ENCODE measurements around the gene PNO1. TPM values are rescaled to one million over a fixed set of nuclear protein-coding genes. Genes with fewer than 3 reads are reported as not detected.

PNO1 gene
- total RNA-seq (10 to 100 TPM; 15.2 to 65.8 (median 21.4) TPM), polyA plus RNA-seq (10 to 100 TPM in 2 of 3 donors, 1 to 10 TPM in 1; 6.1 to 13.6 (median 11.8) TPM)
- long read RNA-seq, donor 1, partial matches to known transcripts, result 0 of 3 reads
- long read RNA-seq, donor 1, other reads (novel, unspliced or antisense), result 0 of 3 reads
- long read RNA-seq, donor 2, transcript PNO1-201 (7 exons, 2,286 nt), result major isoform, 5 of 6 reads
- long read RNA-seq, donor 2, partial matches to known transcripts, result 0 of 6 reads
- long read RNA-seq, donor 2, other reads (novel, unspliced or antisense), result 0 of 6 reads
- long read RNA-seq, donor 3, partial matches to known transcripts, result 0 of 1 reads
- long read RNA-seq, donor 3, other reads (novel, unspliced or antisense), result 0 of 1 reads
- long read RNA-seq, donor 4, result 0 reads
- long read RNA-seq, donor 5, transcript PNO1-201 (7 exons, 2,286 nt), result major isoform, 11 of 11 reads
- long read RNA-seq, donor 5, partial matches to known transcripts, result 0 of 11 reads
- long read RNA-seq, donor 5, other reads (novel, unspliced or antisense), result 0 of 11 reads
- long read RNA-seq, donor 6, result 0 reads
- long read RNA-seq, donor 7, transcript PNO1-201 (7 exons, 2,286 nt), result major isoform, 6 of 6 reads
- long read RNA-seq, donor 7, partial matches to known transcripts, result 0 of 6 reads
- long read RNA-seq, donor 7, other reads (novel, unspliced or antisense), result 0 of 6 reads
- long read RNA-seq, donor 8, transcript PNO1-201 (7 exons, 2,286 nt), result major isoform, 6 of 7 reads
- long read RNA-seq, donor 8, partial matches to known transcripts, result 0 of 7 reads
- long read RNA-seq, donor 8, other reads (novel, unspliced or antisense), result 0 of 7 reads
- long read RNA-seq, donor 9, transcript PNO1-201 (7 exons, 2,286 nt), result major isoform, 5 of 5 reads
- long read RNA-seq, donor 9, partial matches to known transcripts, result 0 of 5 reads
- long read RNA-seq, donor 9, other reads (novel, unspliced or antisense), result 0 of 5 reads
- long read RNA-seq, donor 10, partial matches to known transcripts, result 0 of 2 reads
- long read RNA-seq, donor 10, other reads (novel, unspliced or antisense), result 0 of 2 reads

DNA sequence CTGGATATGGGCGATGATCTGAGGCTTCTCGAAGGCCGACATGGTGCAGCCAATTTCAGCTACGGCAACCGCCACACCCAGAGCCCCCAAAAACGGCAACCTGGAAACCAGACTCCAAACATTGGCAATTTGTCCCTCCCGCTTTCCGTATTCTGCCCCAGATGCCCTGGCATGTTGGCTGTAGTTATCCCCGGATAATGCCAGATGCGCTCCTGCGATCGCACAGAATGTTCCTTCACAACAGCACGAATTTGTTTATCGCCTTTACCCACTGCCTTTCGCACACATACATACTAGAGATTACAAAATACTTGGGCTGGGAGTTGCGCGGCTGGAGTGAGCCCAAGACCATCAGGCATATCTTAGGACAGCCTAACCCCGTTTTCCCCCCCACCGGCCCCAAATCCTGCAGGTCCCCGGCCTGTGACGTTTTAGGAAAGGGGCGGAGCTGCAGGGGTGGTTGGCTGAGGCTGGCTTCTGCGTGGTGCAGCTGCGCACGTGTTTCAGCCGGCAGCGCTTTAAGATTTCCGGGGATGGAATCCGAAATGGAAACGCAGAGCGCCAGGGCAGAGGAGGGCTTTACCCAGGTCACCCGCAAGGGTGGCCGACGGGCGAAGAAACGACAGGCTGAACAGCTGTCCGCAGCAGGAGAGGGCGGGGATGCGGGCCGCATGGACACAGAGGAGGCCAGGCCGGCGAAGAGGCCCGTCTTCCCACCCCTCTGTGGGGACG, at the start of gene PNO1:
Gene PNO1, plus strand, starts transcription at position 487 of the 732 bp plus-strand sequence. Its CDS starts 47 bp downstream, at position 534.
- H3K36me3 ChIP-seq, result peaks cover 12 to 27% (median 25%) of the 10 kb centered on the region in 4 donors
- H3K4me1 ChIP-seq, result peaks cover 22 to 48% (median 39%) of the 10 kb centered on the region in 4 donors
- H3K27me3 ChIP-seq, result no peaks in the 10 kb centered on the region
- 0 to 1% (median 0%) methylated on average over 30 to 44 of the region's 44 CpGs for WGBS, 5 donors
- TF ChIP-seq POLR2AphosphoS5 (IDR thresholded peaks at IDR 0.05) (peak; percentile 44 to 83 (median 61)), POLR2A (IDR thresholded peaks at IDR 0.05) (no peak), EP300 (IDR thresholded peaks at IDR 0.05) (no peak)
- TF ChIP-seq, protein P1, sequence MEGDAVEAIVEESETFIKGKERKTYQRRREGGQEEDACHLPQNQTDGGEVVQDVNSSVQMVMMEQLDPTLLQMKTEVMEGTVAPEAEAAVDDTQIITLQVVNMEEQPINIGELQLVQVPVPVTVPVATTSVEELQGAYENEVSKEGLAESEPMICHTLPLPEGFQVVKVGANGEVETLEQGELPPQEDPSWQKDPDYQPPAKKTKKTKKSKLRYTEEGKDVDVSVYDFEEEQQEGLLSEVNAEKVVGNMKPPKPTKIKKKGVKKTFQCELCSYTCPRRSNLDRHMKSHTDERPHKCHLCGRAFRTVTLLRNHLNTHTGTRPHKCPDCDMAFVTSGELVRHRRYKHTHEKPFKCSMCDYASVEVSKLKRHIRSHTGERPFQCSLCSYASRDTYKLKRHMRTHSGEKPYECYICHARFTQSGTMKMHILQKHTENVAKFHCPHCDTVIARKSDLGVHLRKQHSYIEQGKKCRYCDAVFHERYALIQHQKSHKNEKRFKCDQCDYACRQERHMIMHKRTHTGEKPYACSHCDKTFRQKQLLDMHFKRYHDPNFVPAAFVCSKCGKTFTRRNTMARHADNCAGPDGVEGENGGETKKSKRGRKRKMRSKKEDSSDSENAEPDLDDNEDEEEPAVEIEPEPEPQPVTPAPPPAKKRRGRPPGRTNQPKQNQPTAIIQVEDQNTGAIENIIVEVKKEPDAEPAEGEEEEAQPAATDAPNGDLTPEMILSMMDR (IDR thresholded peaks at IDR 0.05), result peak in 1 of 7 experiments; percentile 21
- H3K9me3 ChIP-seq, result no peaks in the 10 kb centered on the region
- peak within 1 kb of the TSS; percentile 81 to 94 (median 88) for H3K4me3 ChIP-seq
- DNase-seq, result peak; percentile 96 to 98
- peak within 1 kb of the TSS; percentile 90 to 91 (median 90) for H3K27ac ChIP-seq
- intact Hi-C loops (cut with DNase I; ENCODE audit: low total_unique reads), result no loop called here

DNA sequence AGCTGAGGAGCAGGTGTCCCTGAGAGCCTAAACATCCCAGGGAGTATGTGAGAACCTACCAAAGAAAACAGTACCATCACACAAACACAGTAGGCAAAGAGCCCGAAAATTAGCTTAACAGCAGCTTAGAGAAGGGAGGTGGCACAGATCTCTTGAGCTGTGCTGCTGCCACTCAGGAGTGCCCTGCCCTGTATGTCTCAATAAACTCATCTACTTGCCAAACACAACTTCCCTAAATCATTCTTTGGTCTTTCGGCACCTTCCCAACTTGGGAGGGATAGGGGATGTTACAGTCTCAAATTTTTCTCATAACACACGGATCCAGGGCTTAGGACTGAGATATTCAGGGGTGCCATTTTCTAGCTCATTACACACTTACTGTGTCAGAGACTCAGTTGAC, 49.6 kb upstream of the PNO1 start:
- no peak for DNase-seq
- H3K27me3 ChIP-seq, result no peaks in the 10 kb centered on the region
- no peak for TF ChIP-seq POLR2A (IDR thresholded peaks at IDR 0.05)
- no peak for TF ChIP-seq POLR2AphosphoS5 (IDR thresholded peaks at IDR 0.05)
- no peak for TF ChIP-seq EP300 (IDR thresholded peaks at IDR 0.05)
- TF ChIP-seq, protein P1 (IDR thresholded peaks at IDR 0.05), result no peak
- intact Hi-C loops (cut with DNase I; ENCODE audit: low total_unique reads), result no loop called here
- no peak overlapping the region for H3K27ac ChIP-seq
- H3K9me3 ChIP-seq, result peaks cover 0 to 9% (median 4%) of the 10 kb centered on the region in 4 donors
- 80 to 96% (median 93%) methylated on average over 3 of the region's 3 CpGs for WGBS, 5 donors
- H3K36me3 ChIP-seq, result no peaks in the 10 kb centered on the region
- H3K4me1 ChIP-seq, result no peaks in the 10 kb centered on the region
- H3K4me3 ChIP-seq, result no peak overlapping the region

- Histone ChIP-seq H3K4me3 (no peak overlapping the region), H3K27me3 (no peaks in the 10 kb centered on the region), H3K4me1 (no peaks in the 10 kb centered on the region), H3K9me3 (peaks cover 0 to 9% (median 4%) of the 10 kb centered on the region in 4 donors), H3K36me3 (no peaks in the 10 kb centered on the region), H3K27ac (no peak overlapping the region)
- no peak for DNase-seq
- WGBS, 5 donors, result 55 to 67% (median 62%) methylated on average over 3 of the region's 3 CpGs
- TF ChIP-seq POLR2A (IDR thresholded peaks at IDR 0.05), result no peak
- TF ChIP-seq, protein P1 (IDR thresholded peaks at IDR 0.05), result no peak
- intact Hi-C loops (cut with DNase I; ENCODE audit: low total_unique reads), result no loop called here
Measured at GRCh38 chr2:68110102-68110501, 47.6 kb upstream of the PNO1 start.

All from stomach (tissue), 19 donors.